ENCODE measurements around the gene PARP3.
A peak's percentile ranks its signal among the peaks of the same experiment; 100 is the strongest.

The PARP3 gene

GRCh38 chr3:51949121-51949520, 7.0 kb downstream of the PARP3 start:
- no peak for DNase-seq

GRCh38 chr3:51950899-51951298, 8.7 kb downstream of the PARP3 start:
- DNase-seq: no peak

- DNase-seq: peak; percentile 51
Measured at GRCh38 chr3:51953445-51953844, 11.3 kb downstream of the PARP3 start.

GRCh38 chr3:51954105-51954504, 11.9 kb downstream of the PARP3 start:
- peak; percentile 19 for DNase-seq

- no peak for DNase-seq
Measured at GRCh38 chr3:51954713-51955112, 12.6 kb downstream of the PARP3 start.

- no peak for DNase-seq
Measured at GRCh38 chr3:51955175-51955892, 13.2 kb downstream of the PARP3 start, which contains the start of gene GPR62. GPR62 (plus strand) TSS chr3:51955381; CDS start chr3:51955653, 272 bp downstream.

- no peak for DNase-seq
Measured at GRCh38 chr3:51955893-51956770, 14.0 kb downstream of the PARP3 start.

GRCh38 chr3:51957520-51958205, 15.5 kb downstream of the PARP3 start:
- no peak for DNase-seq

GRCh38 chr3:51958603-51959521, 16.7 kb downstream of the PARP3 start:
- DNase-seq: no peak

- no peak for DNase-seq
Measured at GRCh38 chr3:51959651-51960050, 17.5 kb downstream of the PARP3 start.

GRCh38 chr3:51960386-51960785, 18.2 kb downstream of the PARP3 start:
- DNase-seq: no peak

- no peak for DNase-seq
Measured at GRCh38 chr3:51961011-51961410, 18.8 kb downstream of the PARP3 start.

GRCh38 chr3:51961602-51962569, 19.7 kb downstream of the PARP3 start:
- DNase-seq: no peak

GRCh38 chr3:51962854-51963530, 20.8 kb downstream of the PARP3 start:
- DNase-seq: no peak

GRCh38 chr3:51963951-51964451, 21.8 kb downstream of the PARP3 start:
- no peak for DNase-seq

GRCh38 chr3:51964521-51964920, 22.4 kb downstream of the PARP3 start:
- DNase-seq: no peak

- DNase-seq: no peak
Measured at GRCh38 chr3:51966016-51966415, 23.9 kb downstream of the PARP3 start.

GRCh38 chr3:51966486-51966885, 24.3 kb downstream of the PARP3 start:
- DNase-seq: no peak

GRCh38 chr3:51966922-51967383, 24.8 kb downstream of the PARP3 start:
- DNase-seq: no peak

All from GF-D8 (cell line).